Measurements from ENCODE around the gene ITGAD.

Gene ITGAD

GRCh38 chr16:31401436-31401835 is 8.3 kb downstream of the ITGAD start:
- no peak overlapping the region for H3K4me3 ChIP-seq (ENCODE audit: low read depth, low read length)
- TF ChIP-seq CTCF (IDR thresholded peaks at IDR 0.05; ENCODE audit: low read depth, low read length) = no peak
- no peak for DNase-seq (ENCODE audit: low read depth, low spot score)
- in situ Hi-C loops (cut with HindIII; ENCODE audit: low sequenced_read_pairs) = no loop called here

GRCh38 chr16:31402687-31403086 is 9.6 kb downstream of the ITGAD start:
- DNase-seq (ENCODE audit: low read depth, low spot score) = no peak
- H3K4me3 ChIP-seq (ENCODE audit: low read depth, low read length) = no peak overlapping the region
- no peak for TF ChIP-seq CTCF (IDR thresholded peaks at IDR 0.05; ENCODE audit: low read depth, low read length)
- in situ Hi-C loops (cut with HindIII; ENCODE audit: low sequenced_read_pairs) = no loop called here

DNA sequence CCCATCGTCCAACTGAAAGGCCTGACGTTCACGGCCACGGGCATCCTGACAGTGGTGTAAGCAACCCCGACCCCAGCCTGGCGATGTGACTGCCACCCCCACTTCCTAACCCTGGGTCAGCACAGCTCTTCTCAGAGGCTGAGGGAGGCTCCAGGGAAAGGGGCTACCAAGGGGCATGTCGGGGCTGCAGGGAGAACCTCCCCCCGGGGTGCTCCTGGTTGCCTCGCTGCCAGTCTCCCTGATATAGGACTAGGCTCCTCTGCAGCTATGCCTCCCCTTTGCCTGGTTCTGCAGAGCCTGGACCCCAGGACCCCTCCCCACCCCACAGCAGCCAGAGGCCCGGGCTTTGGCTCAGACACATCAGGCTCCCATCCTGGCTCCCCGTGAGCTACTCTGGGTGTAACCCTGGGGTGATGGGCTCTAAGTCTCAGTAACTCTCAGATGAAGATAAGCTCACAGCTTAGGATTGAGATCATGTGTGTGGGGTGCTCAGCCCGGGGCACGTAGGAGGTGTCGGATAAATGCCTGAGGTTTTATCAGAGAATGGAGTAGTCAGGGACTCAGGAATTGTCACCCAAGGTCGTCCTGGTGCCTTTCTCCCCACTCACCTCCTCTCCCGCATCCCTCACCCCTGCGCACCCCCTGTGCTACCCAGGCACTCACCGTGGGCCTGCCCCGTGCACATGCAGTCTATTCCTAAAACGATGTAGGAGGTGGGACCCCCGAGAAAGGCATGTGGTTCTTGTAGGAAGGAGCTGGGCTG is 10.6 kb downstream of the ITGAD start:
- TF ChIP-seq CTCF (IDR thresholded peaks at IDR 0.05; ENCODE audit: low read depth, low read length) = no peak
- in situ Hi-C loops (cut with HindIII; ENCODE audit: low sequenced_read_pairs) = no loop called here
- DNase-seq (ENCODE audit: low read depth, low spot score) = no peak
- no peak overlapping the region for H3K4me3 ChIP-seq (ENCODE audit: low read depth, low read length)

DNA sequence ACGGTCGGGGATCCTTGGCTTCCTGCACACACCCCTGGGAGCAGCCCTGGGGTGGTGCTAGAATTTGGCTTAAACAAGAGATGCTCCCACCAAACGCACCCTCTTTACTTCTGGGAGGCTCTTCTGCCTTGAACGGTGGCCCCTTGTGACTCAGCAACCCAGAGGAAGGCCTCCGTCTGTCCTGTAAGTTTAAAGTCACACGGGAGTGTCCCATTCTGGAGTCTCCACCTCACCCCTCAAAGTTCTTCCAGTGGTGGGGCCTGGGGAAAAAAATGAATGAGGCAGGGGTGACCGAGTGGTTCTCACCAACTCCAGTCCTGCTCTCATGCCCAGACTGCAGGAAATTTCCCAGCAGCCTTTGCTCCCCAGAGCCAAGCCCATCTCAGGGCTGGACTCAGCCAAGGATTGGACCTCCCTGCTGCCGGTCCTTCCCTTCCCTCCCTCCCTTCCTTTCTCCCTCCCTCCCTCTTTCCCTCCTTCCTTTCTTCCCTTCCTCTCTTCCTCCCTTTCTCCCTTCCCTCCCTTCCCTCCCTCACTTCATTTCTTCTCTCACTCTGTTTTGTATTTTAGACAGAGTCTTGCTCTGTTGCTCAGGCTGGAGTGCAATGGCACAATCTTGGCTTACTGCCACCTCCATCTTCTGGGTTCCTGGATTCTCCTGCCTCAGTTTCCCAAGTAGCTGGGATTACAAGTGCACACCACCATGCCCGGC is 11.4 kb downstream of the ITGAD start:
- DNase-seq (ENCODE audit: low read depth, low spot score) = no peak
- H3K4me3 ChIP-seq (ENCODE audit: low read depth, low read length) = no peak overlapping the region
- TF ChIP-seq CTCF (IDR thresholded peaks at IDR 0.05; ENCODE audit: low read depth, low read length) = no peak
- in situ Hi-C loops (cut with HindIII; ENCODE audit: low sequenced_read_pairs) = no loop called here

GRCh38 chr16:31407406-31407805 is 14.3 kb downstream of the ITGAD start:
- no peak for TF ChIP-seq CTCF (IDR thresholded peaks at IDR 0.05; ENCODE audit: low read depth, low read length)
- in situ Hi-C loops (cut with HindIII; ENCODE audit: low sequenced_read_pairs) = no loop called here
- no peak for DNase-seq (ENCODE audit: low read depth, low spot score)
- H3K4me3 ChIP-seq (ENCODE audit: low read depth, low read length) = no peak overlapping the region

GRCh38 chr16:31409433-31409832 is 16.3 kb downstream of the ITGAD start:
- DNase-seq (ENCODE audit: low read depth, low spot score) = no peak
- in situ Hi-C loops (cut with HindIII; ENCODE audit: low sequenced_read_pairs) = no loop called here
- TF ChIP-seq CTCF (IDR thresholded peaks at IDR 0.05; ENCODE audit: low read depth, low read length) = no peak
- no peak overlapping the region for H3K4me3 ChIP-seq (ENCODE audit: low read depth, low read length)
